ENCODE measurements around the gene PRR3. TPM values are rescaled to one million over a fixed set of nuclear protein-coding genes. Genes with fewer than 3 reads are reported as not detected.

PRR3 gene
- total and polyA plus RNA-seq, 2 of the 13 experiments (the other 11 are each of a cell fraction or from before 2014, with no cell fraction given), result 14.6 to 21.2 TPM

GRCh38 chr6:30562470-30563425, 5.7 kb downstream of the PRR3 start:
- Histone ChIP-seq H3K79me2 (ENCODE audit: insufficient read depth, low read length) (peaks cover 12% of the 10 kb centered on the region), H2AFZ (ENCODE audit: low read length) (no peak overlapping the region), H4K20me1 (ENCODE audit: insufficient read depth, low read length) (peaks cover 3% of the 10 kb centered on the region; the same call in 1 of the 2 replicates), H3K4me1 (ENCODE audit: insufficient read depth, low read length) (peaks cover 22% of the 10 kb centered on the region), H3K4me3 (replicated peaks in 1 of 3; ENCODE audit: insufficient read depth in 1 of 3, low read depth in 2 of 3, low read length in 3 of 3) (no peak overlapping the region), H3K4me2 (ENCODE audit: low read depth, low read length) (no peak overlapping the region), H3K9ac (ENCODE audit: insufficient read depth, low read depth, low read length) (no peak overlapping the region), H3K27me3 (ENCODE audit: control insufficient read depth in 1 of 2, insufficient read depth in 2 of 2, low read length in 2 of 2) (no peaks in the 10 kb centered on the region; a peak in 1 of 5 replicates), H3K27ac (ENCODE audit: extremely low read length, insufficient read depth, low read length) (no peak overlapping the region), H3K36me3 (replicated peaks in 1 of 2; ENCODE audit: control insufficient read depth in 1 of 2, insufficient read depth in 2 of 2, low read length in 2 of 2) (peaks cover 5 to 18% of the 10 kb centered on the region in 2 experiments), H3K9me3 (ENCODE audit: low read length) (no peaks in the 10 kb centered on the region)
- 98% methylated on average over 14 of the region's 14 CpGs for WGBS (ENCODE audit: low lambda C conversion rate)
- CTCF ChIA-PET (ENCODE audit: low intra/inter-chr PET ratio, low total read pairs), result no interaction called here
- FAIRE-seq (no peak), ATAC-seq (no peak), DNase-seq (ENCODE audit: low spot score) (no peak)
- in situ Hi-C loops (cut with HindIII; ENCODE audit: extremely low pct_ligation_motif_present, low pct_unique_long_range_greater_than_20kb) (no loop called here), intact Hi-C loops (cut with micrococcal nuclease; ENCODE audit: unreplicated experiment) (no loop called here)
- no TSS peak for BruUV-seq (replicated peaks)
- TF ChIP-seq, protein P1, sequence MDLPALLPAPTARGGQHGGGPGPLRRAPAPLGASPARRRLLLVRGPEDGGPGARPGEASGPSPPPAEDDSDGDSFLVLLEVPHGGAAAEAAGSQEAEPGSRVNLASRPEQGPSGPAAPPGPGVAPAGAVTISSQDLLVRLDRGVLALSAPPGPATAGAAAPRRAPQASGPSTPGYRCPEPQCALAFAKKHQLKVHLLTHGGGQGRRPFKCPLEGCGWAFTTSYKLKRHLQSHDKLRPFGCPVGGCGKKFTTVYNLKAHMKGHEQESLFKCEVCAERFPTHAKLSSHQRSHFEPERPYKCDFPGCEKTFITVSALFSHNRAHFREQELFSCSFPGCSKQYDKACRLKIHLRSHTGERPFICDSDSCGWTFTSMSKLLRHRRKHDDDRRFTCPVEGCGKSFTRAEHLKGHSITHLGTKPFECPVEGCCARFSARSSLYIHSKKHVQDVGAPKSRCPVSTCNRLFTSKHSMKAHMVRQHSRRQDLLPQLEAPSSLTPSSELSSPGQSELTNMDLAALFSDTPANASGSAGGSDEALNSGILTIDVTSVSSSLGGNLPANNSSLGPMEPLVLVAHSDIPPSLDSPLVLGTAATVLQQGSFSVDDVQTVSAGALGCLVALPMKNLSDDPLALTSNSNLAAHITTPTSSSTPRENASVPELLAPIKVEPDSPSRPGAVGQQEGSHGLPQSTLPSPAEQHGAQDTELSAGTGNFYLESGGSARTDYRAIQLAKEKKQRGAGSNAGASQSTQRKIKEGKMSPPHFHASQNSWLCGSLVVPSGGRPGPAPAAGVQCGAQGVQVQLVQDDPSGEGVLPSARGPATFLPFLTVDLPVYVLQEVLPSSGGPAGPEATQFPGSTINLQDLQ (CRISPR knock-in tag; IDR thresholded peaks at IDR 0.05), result 0 out of 2 replicates have a peak, but pooled peaks have one; percentile 30
- TF ChIP-seq ZNF460 (CRISPR knock-in tag; IDR thresholded peaks at IDR 0.05; ENCODE audit: borderline replicate concordance) (no peak), ZBTB7A (CRISPR knock-in tag; IDR thresholded peaks at IDR 0.05) (no peak)
- POLR2A ChIA-PET, result interaction anchor here (1.0 kb wide), 1 partner anchor 8 kb away, joined by 5 read pairs; the partner anchor contains the start of gene ABCF1
